Cardiac muscle cell (in vitro differentiated cells and primary cell): ENCODE measurements around the gene TMEM44. TPM values are rescaled to one million over a fixed set of nuclear protein-coding genes. Genes with fewer than 3 reads are reported as not detected.

Source experiments
- DNase-seq, 2 donors: peaks; one replicate each; pipeline versions ENCODE4 v3.0.0 to v3.0.0-alpha.2; 2010 to 2017; ENCODE audit warnings: low read depth in 1 of 2, low spot score in 1 of 2
- H3K27ac ChIP-seq: fragments of 200-600 bp; sonication (generic); 2 replicates; pipeline ENCODE4 v1.5.1; 2016
- H3K27me3 ChIP-seq: fragments of 200-600 bp; sonication (generic); 2 replicates; pipeline ENCODE4 v1.6.0; 2016; ENCODE audit warnings: control low read depth
- H3K36me3 ChIP-seq: fragments of 200-600 bp; sonication (generic); 2 replicates; pipeline ENCODE4 v1.5.1; 2016; ENCODE audit warnings: control low read depth
- H3K4me1 ChIP-seq: fragments of 200-600 bp; sonication (generic); 2 replicates; pipeline ENCODE4 v1.8.1; 2017; ENCODE audit warnings: low read depth, mild to moderate bottlenecking, mixed run types
- H3K4me3 ChIP-seq: fragments of 200-600 bp; sonication (generic); 2 replicates; pipeline ENCODE4 v1.5.1; 2016; ENCODE audit warnings: mild to moderate bottlenecking
- H3K9me3 ChIP-seq: fragments of 200-600 bp; sonication (generic); 2 replicates; pipeline ENCODE4 v1.5.1; 2017; ENCODE audit warnings: low read depth, mild to moderate bottlenecking, control low read depth
- CTCF ChIP-seq: IDR thresholded peaks from 2 replicates; pipeline ENCODE4 v1.5.1; 2012; ENCODE audit warnings: low read depth, mild to moderate bottlenecking, low read length
- polyA plus RNA-seq: library from polyadenylated mRNA; unstranded; fragments of >200 nt; fragmentation: Nextera tagmentation; extraction: Ambion mirVana; gene quantifications from 2 replicates; pipeline ENCODE4 v1.2.1, GENCODE V29; 2016
- total RNA-seq: library from RNA; depleted of rRNA; stranded (reverse); fragments of >200 nt; gene quantifications from 2 replicates; pipeline ENCODE4 v1.2.3, GENCODE V29; 2016

Gene TMEM44
- total and polyA plus RNA-seq, 2 experiments from 2014 or later = 16.2 to 19.2 TPM

GRCh38 chr3:194675680-194676079, 42.5 kb upstream of the TMEM44 start:
- H3K4me1 ChIP-seq = peaks cover 7% of the 10 kb centered on the region
- H3K27me3 ChIP-seq = peaks cover 9% of the 10 kb centered on the region
- H3K36me3 ChIP-seq = no peaks in the 10 kb centered on the region
- H3K4me3 ChIP-seq = no peak overlapping the region
- H3K27ac ChIP-seq = no peak overlapping the region
- no peaks in the 10 kb centered on the region for H3K9me3 ChIP-seq
- TF ChIP-seq CTCF = no peak
- DNase-seq = no peak

- no peak for TF ChIP-seq CTCF
- Histone ChIP-seq H3K27me3 (peaks cover 9% of the 10 kb centered on the region), H3K36me3 (no peaks in the 10 kb centered on the region), H3K9me3 (no peaks in the 10 kb centered on the region), H3K27ac (no peak overlapping the region), H3K4me1 (peaks cover 7% of the 10 kb centered on the region), H3K4me3 (no peak overlapping the region)
- no peak for DNase-seq
Measured at GRCh38 chr3:194675081-194675640, 41.9 kb upstream of the TMEM44 start.

- no peak for TF ChIP-seq CTCF
- no peaks in the 10 kb centered on the region for H3K9me3 ChIP-seq
- no peak overlapping the region for H3K27ac ChIP-seq
- no peak for DNase-seq
- peaks cover 7% of the 10 kb centered on the region for H3K4me1 ChIP-seq
- no peak overlapping the region for H3K4me3 ChIP-seq
- H3K36me3 ChIP-seq = no peaks in the 10 kb centered on the region
- peaks cover 9% of the 10 kb centered on the region for H3K27me3 ChIP-seq
Measured at GRCh38 chr3:194673761-194674160, 40.5 kb upstream of the TMEM44 start.

GRCh38 chr3:194672876-194673275, 39.7 kb upstream of the TMEM44 start:
- no peak for TF ChIP-seq CTCF
- Histone ChIP-seq H3K36me3 (no peaks in the 10 kb centered on the region), H3K4me1 (peaks cover 7% of the 10 kb centered on the region), H3K27me3 (peaks cover 9% of the 10 kb centered on the region), H3K4me3 (peak overlapping the region; percentile 85), H3K27ac (peak overlapping the region; percentile 98), H3K9me3 (no peaks in the 10 kb centered on the region)
- no peak for DNase-seq

GRCh38 chr3:194671900-194672808, 38.9 kb upstream of the TMEM44 start, which contains the start of gene LSG1:
LSG1 (minus strand) TSS chr3:194672191; CDS start chr3:194672162, 29 bp downstream.
- peak within 1 kb of the TSS; percentile 98 for H3K27ac ChIP-seq
- no peaks in the 10 kb centered on the region for H3K36me3 ChIP-seq
- H3K4me3 ChIP-seq = peak within 1 kb of the TSS; percentile 85
- peaks cover 9% of the 10 kb centered on the region for H3K27me3 ChIP-seq
- peak; percentile 96 to 98 for DNase-seq
- no peak for TF ChIP-seq CTCF
- H3K9me3 ChIP-seq = no peaks in the 10 kb centered on the region
- H3K4me1 ChIP-seq = peaks cover 7% of the 10 kb centered on the region
